ENCODE measurements around the gene ZFAND4. TPM values are rescaled to one million over a fixed set of nuclear protein-coding genes. Genes with fewer than 3 reads are reported as not detected.
"Not testable (repeated sequence)": the region's sequence is repeated elsewhere in the genome, so short reads cannot be mapped to it uniquely, and the experiment has no call there.

ZFAND4 gene
- polyA plus RNA-seq, 4 donors = 12.5 to 15.4 (median 14.0) TPM

- no peak for DNase-seq (ENCODE audit: low read depth in 4 of 4, low spot score in 3 of 4)
Observed at GRCh38 chr10:45592432-45592831, 80.1 kb downstream of the ZFAND4 start.

GRCh38 chr10:45591280-45591679 lies 81.3 kb downstream of the ZFAND4 start:
- DNase-seq (ENCODE audit: low read depth in 4 of 4, low spot score in 3 of 4) = no peak

GRCh38 chr10:45589868-45590267 lies 82.7 kb downstream of the ZFAND4 start:
- DNase-seq (ENCODE audit: low read depth in 4 of 4, low spot score in 3 of 4) = no peak

- no peak for DNase-seq (ENCODE audit: low read depth in 4 of 4, low spot score in 3 of 4)
Observed at GRCh38 chr10:45589009-45589408, 83.6 kb downstream of the ZFAND4 start.

- no peak for DNase-seq (ENCODE audit: low read depth in 4 of 4, low spot score in 3 of 4)
Observed at GRCh38 chr10:45586028-45586824, 86.3 kb downstream of the ZFAND4 start.

- DNase-seq (ENCODE audit: low read depth in 4 of 4, low spot score in 3 of 4) = no peak
Observed at GRCh38 chr10:45585131-45585530, 87.4 kb downstream of the ZFAND4 start.

GRCh38 chr10:45582386-45582781 lies 90.2 kb downstream of the ZFAND4 start:
- DNase-seq (ENCODE audit: low read depth in 4 of 4, low spot score in 3 of 4) = no peak

- no peak for DNase-seq (ENCODE audit: low read depth in 4 of 4, low spot score in 3 of 4)
Observed at GRCh38 chr10:45581582-45582385, 90.8 kb downstream of the ZFAND4 start.

- DNase-seq (ENCODE audit: low read depth in 4 of 4, low spot score in 3 of 4) = no peak
Observed at GRCh38 chr10:45581216-45581549, 91.4 kb downstream of the ZFAND4 start.

- no peak for DNase-seq (ENCODE audit: low read depth in 4 of 4, low spot score in 3 of 4)
Observed at GRCh38 chr10:45580371-45581215, 92.0 kb downstream of the ZFAND4 start.

GRCh38 chr10:45578384-45578971 lies 94.1 kb downstream of the ZFAND4 start:
- DNase-seq (ENCODE audit: low read depth in 4 of 4, low spot score in 3 of 4) = no peak

- no peak for DNase-seq (ENCODE audit: low read depth in 4 of 4, low spot score in 3 of 4)
Observed at GRCh38 chr10:45575966-45576597, 96.5 kb downstream of the ZFAND4 start.

GRCh38 chr10:45575032-45575761 lies 97.4 kb downstream of the ZFAND4 start:
- not testable (repeated sequence) for DNase-seq (ENCODE audit: low read depth in 4 of 4, low spot score in 3 of 4)

GRCh38 chr10:45569471-45569870 lies 103.1 kb downstream of the ZFAND4 start:
- DNase-seq (ENCODE audit: low read depth in 4 of 4, low spot score in 3 of 4) = no peak

GRCh38 chr10:45566415-45566814 lies 106.2 kb downstream of the ZFAND4 start:
- no peak for DNase-seq (ENCODE audit: low read depth in 4 of 4, low spot score in 3 of 4)
